NCI-H2029 treated with DMSO at 0.1 percent for 48 hours (cell line): ENCODE data around the gene FAHD2A.
"Not testable (repeated sequence)": the region's sequence is repeated elsewhere in the genome, so short reads cannot be mapped to it uniquely, and the experiment has no call there.

Source experiments
- DNase-seq: peaks from one replicate; lab custom pipeline; 2025; lab: John Stamatoyannopoulos, UW

The FAHD2A gene

DNA sequence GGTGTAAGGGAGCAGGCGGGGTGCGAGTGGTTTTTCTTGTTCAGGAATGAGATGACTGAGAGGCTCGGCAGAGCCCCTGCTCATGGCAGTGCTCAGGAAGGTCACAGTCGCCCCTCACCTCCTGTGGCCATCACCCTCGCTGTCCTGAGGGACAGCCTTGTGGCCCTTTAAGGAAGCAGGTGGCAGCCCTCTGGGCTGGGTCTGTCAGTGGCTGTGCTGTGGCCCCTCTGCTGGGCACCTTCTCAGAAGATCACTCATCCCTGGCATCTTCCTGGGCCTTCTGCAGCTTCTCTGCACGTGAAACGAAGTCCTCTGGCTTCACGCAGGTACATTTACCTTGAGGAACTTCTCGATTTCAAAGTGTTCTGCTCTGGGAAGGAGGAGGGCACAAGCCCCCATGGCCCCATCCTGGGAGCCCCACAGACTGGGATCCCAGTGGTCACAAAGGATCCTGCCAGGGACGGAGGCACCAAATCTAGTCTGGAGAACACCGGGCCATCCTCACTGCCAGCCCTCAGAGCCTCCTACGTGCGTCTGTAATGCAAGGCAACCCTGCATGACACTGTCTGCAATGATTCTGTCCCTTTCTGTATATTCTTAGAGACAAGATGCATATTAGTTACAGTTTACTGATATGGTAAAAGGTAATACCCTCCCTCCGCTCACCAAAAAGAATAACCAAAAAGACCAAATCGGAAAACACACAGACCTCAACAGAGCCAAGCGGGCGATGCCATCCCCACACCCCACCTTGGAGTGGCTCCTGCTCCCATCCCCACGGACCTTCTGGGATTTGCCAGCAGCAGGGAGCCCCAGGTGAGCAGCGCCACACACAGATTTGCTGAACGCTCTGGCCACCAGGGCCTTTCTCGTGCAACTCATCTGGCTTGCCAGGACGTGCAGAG, 25.9 kb upstream of the FAHD2A start:
- no peak for DNase-seq

DNA sequence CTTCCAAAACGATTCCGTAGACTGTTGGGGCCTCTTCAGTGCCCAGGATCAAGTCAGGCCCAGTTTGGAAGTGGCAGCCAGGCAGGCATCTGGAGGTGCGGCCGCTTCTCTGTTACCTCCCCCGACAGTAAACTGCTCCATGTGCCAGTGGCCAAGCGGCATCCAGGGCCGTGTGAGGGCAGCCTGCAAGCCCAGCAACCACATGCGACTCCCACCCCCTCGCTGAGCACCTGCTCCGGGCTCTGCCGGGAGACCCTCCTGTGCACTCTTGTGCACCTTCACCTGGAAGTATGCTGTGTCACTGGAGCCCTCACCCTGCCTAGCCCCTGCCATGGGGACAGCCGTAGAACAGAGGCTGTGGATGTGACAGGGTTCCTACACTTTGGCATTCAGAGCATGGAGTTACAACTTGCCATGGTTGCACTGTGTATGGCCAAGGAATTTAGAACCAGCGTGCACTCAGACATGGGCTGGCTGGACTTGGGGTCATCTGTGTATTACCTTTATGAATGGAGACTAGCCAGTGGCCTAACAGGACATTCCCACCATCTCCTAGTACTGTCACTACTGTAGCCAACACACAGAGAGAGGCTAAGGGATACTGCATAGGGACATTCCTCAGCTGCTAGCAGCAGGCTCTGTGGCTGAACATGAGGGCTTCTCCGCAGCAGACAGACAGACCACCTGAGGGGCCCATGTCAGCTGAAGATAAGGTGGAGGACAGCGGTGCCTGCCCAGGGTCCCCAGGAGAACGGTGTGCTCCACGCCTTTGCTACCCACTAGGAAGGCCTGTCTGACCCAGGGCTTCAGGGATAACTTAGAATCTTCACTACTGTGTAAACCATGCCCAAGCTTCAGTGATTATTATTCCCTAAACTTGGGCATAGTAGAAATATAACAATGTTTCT, 25.0 kb upstream of the FAHD2A start:
- DNase-seq: no peak

DNA sequence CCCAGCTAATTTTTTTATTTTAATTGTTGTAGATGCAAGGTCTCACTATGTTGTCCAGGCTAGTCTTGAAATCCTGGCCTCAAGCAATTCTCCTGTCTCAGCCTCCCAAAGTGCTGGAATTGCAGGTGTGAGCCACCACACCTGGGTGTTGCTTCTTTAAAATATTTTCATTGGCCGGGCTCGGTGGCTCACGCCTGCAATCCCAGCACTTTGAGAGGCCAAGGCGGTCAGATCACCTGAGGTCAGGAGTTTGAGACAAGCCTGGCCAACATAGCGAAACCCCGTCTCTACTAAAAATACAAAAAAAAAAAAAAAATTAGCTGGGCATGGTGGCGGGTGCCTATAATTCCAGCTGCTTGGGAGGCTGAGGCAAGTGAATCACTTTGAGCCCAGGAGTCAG, 24.2 kb upstream of the FAHD2A start:
- not testable (repeated sequence) for DNase-seq

DNA sequence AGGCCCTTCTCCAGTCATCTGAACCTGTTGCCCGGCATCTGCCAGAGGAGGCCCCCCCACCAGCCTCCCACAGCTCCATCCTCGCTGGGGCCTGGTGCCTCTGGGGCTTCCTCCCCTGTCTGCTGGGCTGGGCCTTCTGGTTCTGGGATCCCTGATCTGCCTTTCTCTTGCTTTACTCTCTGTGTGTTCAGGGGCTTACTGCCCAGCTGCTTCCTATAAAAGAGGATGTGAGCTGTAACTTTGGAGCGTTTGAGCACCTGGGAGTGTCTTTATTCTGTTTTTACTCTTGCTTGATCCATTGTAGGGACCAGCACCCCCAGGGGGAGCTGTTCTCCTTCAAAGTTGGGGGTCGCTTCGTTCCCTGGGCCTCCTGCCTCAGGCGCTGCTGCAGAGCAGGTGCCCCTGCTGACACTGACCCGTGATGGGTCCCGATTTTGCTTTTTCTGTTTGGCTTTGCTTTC, 23.1 kb upstream of the FAHD2A start:
- DNase-seq: no peak

DNA sequence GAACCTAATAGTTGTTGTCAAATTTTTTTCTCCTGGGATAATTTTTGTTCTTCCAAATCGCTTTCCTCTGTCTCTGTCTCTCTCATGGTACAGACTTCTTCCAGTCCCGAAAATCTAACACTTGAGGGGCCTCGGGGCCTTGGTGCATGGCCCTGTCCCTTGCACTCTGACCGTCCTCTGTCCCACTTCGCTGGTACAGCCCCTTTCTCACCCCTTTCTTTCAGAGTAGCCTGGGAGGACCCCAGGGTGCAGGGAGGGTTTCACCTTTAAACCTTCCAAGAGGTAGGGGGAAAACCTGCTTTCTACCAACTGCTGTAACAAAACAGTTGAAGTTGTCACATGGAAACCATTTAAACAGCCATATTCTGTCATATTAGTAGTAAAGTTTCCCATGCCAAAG, 22.2 kb upstream of the FAHD2A start:
- no peak for DNase-seq

DNA sequence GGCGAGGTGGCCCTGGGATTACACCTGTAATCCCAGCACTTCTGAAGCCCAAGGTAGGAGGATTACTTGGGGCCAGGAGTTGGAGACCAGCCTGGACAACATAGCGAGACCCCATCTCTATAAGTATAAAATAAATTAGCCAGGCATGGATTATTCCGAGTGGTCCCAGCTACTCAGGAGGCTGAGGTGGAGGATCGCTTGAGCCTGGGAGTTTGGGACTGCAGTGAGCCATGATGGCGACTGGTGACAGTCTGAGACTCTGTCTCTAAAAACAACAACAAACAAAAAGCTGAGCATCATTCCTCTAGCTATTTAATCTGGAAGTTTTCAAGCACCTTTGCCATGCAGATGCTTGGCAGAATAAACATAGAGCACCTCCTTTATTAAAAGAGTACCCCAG, 21.8 kb upstream of the FAHD2A start:
- no peak for DNase-seq

DNA sequence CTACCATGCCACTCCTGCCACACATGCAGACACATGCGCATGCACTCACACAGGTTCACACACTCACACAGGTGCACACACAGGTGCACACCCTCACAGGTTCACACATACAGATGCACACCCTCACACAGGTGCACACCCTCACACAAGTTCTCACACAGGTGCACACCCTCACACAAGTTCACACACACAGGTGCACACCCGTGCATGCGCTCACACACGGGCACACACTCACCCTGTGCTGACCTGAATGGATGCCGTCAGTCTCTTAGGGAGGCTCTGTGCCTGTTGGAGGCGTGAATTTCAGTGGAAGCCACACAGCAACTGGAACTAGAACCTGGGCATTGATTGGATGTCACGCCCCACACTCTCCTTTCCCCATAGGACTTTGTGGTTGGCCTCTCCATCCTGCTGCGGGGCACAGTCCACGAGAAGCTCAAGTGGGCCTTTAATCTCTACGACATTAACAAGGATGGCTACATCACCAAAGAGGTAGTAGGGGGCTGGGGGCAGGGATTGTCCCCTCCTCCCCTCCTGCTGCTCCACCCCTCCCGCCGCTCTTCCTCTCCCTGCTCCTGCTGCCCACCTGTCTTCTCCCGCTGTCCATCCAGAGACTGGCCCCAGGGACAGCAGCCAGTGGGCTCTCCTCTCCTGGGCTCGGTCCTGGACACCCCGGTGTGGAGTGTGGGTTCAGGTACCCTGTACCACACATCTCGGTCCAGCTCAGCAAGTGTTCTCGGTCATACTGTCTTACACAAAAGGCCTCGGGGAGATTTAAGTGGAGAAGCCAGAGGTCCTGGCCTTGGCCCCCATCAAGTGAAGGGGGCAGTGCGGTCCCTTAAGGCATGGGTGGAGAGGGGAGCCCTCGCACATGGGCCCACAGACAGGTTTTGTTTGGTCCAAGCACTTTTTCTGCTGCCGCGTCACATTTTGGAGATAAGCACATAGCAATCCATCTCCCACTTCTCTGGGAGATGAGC, 21.0 kb upstream of the FAHD2A start:
- no peak for DNase-seq

DNA sequence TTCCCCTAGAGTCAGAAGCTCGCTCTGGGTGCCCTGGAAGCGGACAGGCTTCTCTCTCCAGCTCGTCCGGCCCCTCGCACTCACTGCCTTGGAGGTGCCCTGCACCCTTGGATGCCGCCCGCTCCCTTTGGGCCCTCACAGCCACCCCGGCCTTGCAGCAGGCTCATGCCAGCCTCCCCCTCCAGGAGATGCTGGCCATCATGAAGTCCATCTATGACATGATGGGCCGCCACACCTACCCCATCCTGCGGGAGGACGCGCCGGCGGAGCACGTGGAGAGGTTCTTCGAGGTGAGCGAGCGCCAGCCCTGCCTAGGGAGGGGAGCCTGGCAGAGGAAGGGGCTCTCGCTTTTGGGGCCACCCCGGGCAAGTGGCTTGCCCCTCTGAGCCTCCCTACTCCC, 20.3 kb upstream of the FAHD2A start:
- DNase-seq: no peak

DNA sequence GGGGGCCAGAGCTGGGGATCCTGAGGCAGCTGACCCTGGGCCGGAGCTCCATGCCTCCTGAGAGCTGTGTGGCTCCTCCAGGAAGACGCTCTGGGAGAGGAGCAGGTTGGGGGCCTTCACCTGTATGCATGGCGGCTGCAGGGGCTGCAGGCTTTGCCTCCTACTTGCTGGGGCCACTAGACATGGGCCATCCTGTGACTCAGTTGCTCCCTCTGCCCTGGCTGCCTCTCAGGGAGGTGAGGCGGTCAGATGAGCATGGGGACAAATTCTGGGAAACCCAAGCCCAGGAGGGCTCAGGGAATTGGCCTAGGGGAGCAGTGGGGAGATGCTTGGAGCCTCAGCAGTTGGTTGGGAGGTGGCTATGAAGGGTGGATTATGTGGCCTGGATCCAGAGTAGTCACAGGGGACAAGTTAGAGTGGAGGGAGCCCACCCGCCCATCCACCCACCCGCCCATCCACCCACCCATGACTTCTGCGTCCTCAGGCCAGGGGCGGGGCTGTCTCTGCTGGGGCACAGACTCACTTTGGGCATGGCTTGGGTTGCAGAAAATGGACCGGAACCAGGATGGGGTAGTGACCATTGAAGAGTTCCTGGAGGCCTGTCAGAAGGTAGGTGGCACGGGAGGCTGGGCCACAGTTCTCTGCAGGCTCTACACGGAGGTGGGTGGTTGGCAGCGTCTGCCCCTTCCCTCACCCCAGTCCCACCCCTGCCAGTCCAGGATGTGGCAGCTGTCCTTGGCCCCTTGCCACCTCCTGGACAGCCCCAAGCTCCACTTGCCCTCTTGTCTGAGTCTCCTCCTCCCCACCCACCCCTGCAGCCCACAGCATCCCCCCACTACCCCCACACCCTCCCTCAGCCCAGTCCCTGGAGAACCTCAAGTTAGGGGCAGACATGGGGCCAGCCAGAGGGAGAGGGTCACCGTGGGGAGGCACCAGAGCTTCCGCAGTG, 19.5 kb upstream of the FAHD2A start:
- DNase-seq: no peak

DNA sequence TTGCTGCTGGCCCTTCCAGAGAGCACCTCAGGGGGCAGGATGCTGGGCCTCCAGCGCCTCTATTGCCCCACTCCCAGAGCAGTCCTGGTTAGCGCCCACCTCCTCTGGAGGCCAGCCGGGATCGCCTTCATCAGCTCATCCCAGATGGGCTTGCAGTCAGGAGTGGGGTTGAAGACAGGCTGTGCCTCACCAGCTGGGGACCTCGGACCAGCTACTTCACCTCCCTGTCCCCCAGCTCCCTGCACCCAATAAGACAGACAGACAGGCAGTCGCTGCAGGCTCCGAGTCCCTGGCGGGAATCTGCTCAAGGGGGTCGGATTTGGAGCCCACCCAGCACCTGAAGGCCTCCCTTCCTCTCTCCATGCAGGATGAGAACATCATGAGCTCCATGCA, 18.9 kb upstream of the FAHD2A start:
- DNase-seq: no peak

DNA sequence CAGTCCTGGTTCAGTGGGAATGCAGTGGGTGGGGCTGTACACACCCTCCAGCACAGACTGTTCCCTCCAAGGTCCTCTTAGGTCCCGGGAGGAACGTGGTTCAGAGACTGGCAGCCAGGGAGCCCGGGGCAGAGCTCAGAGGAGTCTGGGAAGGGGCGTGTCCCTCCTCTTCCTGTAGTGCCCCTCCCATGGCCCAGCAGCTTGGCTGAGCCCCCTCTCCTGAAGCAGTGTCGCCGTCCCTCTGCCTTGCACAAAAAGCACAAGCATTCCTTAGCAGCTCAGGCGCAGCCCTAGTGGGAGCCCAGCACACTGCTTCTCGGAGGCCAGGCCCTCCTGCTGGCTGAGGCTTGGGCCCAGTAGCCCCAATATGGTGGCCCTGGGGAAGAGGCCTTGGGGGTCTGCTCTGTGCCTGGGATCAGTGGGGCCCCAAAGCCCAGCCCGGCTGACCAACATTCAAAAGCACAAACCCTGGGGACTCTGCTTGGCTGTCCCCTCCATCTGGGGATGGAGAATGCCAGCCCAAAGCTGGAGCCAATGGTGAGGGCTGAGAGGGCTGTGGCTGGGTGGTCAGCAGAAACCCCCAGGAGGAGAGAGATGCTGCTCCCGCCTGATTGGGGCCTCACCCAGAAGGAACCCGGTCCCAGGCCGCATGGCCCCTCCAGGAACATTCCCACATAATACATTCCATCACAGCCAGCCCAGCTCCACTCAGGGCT, 17.5 kb upstream of the FAHD2A start:
- DNase-seq: no peak

DNA sequence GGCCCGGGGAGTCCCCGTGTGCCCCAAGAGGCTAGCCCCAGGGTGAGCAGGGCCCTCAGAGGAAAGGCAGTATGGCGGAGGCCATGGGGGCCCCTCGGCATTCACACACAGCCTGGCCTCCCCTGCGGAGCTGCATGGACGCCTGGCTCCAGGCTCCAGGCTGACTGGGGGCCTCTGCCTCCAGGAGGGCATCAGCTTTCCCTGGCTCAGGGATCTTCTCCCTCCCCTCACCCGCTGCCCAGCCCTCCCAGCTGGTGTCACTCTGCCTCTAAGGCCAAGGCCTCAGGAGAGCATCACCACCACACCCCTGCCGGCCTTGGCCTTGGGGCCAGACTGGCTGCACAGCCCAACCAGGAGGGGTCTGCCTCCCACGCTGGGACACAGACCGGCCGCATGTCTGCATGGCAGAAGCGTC, 16.9 kb upstream of the FAHD2A start:
- DNase-seq: no peak

DNA sequence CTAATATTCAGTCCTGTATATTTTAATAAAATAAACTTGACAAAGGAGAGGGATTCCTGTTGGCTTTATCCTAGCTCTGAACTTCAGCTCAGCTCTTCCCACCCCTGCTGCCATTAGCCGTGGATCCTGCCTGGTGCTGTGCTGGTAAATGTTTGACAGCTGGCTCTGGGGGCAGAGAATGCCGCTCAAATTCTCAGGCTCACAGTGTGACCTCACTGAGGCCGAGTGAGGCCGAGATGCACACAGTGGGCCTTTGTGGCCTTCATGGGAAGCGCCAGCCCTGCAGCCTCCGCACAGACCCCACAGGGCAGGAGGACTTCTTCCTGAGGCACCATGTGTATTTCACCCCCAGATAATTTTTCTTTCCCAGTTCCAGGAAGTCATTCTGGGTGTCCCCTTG, 16.5 kb upstream of the FAHD2A start:
- no peak for DNase-seq

DNA sequence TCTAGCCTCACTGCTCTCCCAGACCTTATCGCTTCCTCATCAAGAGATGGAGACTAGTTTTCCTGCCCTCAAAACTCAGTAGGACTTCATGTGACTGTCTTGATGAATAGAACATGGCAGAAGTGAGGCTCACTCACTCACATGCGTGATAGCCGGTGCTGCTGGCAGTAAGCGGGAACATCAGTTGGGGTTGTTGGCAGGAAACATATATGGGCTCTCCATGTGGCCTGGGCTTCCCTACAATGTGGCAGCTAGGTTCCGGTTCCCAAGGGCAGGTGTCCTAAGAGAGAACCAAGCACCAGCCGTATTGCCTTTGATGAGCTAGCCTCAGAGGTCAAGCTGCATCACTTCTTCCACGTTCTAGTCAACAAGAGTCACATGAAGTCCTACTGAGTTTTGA, 15.2 kb upstream of the FAHD2A start:
- DNase-seq: no peak

DNA sequence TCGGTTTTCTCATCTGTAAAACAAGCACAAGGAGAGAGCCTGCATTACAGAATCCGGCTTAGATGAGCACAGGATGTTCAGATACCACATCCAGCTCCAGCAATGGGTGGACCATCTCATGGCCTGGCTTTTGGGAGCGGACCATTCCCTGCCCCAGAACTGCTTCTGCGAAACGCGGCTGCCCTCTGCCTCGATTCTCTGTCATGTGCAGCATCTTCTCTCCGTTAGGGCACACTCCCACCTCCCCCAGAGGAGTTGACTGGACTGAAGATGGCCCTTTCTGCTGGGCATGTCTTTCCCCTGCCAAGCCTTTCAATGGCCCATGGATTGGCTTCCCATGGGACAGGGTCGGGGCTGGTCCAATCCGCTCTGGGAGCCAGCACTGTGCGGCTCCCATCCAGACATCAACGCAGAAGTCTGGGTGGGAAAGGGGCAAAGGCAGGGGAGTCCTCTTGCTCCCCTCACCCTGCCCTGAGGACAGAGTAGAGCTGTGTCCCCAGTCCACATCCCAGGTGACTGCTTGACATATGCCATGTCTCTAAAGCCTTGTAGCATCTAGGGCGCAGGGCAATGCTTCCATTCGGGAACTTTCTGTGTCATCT, 14.3 kb upstream of the FAHD2A start:
- DNase-seq: no peak

DNA sequence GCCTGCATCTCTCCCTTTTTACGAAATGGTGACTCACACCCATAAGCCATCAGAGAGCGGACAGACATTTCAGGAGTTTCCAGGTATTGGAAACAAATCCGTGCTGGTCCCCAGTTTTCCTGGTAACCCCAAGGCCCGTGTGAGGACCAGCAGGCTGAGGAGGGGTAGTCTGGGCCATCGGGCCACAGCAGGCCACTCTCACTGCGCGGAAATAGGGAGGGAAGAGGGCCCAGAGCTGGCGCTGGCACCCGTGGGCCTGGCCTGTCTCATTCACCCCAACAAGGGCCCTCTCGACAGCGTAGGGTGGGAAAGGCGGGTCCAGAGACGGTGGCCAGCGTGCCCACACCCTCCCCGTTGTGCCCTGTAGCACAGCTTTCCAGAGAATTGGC, 13.7 kb upstream of the FAHD2A start:
- no peak for DNase-seq

DNA sequence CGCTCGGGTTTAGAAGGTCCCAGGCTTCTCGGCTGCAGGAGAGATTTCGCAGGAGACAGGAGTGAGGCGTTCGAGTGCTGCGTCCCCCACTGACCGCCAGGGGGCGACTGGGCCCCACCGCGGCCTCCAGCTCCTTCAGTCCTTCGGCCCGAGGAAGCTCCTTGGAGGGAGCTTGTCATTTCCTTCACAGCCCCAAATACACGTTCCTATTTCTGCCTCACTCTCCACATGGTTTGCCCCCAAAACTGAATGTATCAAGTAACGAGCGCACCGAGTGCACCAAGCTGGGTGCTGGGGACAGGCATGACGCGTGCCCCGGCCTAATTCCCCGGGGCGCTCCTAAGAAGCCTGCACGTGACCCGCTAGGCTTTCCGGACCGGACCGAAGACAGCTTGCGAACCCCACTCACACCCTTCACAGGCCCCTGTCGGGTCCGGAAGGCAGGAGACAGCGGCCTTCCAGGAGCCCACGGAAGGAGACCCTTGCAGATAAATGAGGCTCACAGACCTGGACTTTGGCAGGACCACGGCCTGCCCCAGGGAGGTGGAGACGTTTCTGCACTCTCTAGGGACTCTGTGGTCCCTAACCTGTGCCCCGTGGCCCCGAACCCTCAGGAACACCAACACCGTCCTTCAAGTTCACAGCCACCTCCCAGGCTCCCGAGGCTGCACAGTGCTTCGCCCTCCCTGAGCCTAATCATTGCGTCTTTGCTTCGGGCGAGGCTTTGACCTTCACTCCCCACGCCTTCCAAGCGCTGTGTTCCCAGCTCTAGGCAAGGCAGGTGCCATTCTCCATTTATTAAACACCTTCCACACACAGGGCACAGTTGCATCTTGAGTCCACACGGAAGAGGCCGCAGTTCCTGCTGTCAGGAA, 13.0 kb upstream of the FAHD2A start:
- peak; percentile 1 for DNase-seq

DNA sequence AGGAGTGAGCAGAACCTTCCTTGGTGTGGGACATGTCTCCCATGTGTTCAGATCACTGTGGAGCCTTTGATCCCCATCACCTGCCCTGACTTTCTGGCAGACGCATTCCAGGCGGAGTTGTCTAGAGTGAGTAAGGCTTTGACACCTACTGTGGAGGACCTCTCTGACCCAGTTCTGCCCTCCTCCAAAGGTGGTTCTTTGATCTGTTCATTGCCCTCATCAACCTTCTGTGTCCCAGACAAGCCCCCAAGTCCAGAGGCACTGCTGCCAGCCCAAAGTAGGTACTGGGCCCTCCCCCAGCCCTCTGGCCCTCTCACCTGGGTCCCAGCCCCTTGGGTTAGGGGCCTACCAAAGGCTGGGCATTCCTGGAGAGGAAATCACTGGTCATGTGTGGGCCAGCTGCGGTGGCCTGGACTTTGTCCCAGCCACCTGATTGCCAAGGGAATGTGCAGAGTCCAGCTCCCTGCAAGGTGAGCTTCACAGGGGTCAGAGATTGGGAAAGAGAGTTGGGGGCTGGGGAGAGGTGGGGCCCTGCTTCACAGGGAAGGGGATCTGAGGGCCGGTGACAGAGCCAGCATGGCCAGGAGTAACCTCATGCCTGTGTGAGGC, 12.1 kb upstream of the FAHD2A start:
- no peak for DNase-seq
